Uterus (tissue), 2 donors: ENCODE results near the gene DCTN2.

Experiments used
- CTCF ChIP-seq, 4 experiments: fragments of 200-600 bp in 2 of 4; fragments of 450-650 bp in 2 of 4; sonication (generic) in 2 of 4; IDR thresholded peaks; one replicate each; pipeline ENCODE4 v1.5.1; 2016 to 2019; ENCODE audit warnings: antibody characterized with exemption in 4 of 4, mild to moderate bottlenecking in 2 of 4, moderate library complexity in 1 of 4
- POLR2A ChIP-seq, 2 donors: fragments of 450-650 bp; IDR thresholded peaks; one replicate each; pipeline ENCODE4 v1.6.1; 2016; ENCODE audit warnings: antibody characterized with exemption in 2 of 2, mild to moderate bottlenecking in 1 of 2, moderate library complexity in 1 of 2

DNA sequence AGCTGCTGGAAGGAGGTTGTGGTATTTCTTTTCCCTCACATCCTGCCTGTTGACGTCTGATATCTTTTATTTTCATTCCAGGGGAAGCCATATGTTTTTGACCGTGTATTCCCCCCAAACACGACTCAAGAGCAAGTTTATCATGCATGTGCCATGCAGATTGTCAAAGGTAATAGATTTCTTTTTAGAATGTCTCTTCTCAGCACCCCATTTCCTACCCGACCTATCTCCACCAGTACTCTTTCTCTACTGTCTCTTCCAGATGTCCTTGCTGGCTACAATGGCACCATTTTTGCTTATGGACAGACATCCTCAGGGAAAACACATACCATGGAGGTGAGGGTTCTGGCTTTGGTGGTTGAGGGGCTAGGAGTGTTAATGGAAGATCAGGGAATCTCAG is 16.4 kb upstream of the DCTN2 start:
- TF ChIP-seq CTCF (IDR thresholded peaks at IDR 0.05), result no peak
- no peak for TF ChIP-seq POLR2A (IDR thresholded peaks at IDR 0.05)
